CD4-positive, alpha-beta T cell treated with Interleukin-15 for 4 hours (primary cell): ENCODE measurements around the gene EXOC3L1.

ENCODE experiments used
- DNase-seq: peaks from one replicate; pipeline ENCODE4 v3.0.0-alpha.2; 2020; ENCODE audit warnings: low spot score

EXOC3L1 gene

DNA sequence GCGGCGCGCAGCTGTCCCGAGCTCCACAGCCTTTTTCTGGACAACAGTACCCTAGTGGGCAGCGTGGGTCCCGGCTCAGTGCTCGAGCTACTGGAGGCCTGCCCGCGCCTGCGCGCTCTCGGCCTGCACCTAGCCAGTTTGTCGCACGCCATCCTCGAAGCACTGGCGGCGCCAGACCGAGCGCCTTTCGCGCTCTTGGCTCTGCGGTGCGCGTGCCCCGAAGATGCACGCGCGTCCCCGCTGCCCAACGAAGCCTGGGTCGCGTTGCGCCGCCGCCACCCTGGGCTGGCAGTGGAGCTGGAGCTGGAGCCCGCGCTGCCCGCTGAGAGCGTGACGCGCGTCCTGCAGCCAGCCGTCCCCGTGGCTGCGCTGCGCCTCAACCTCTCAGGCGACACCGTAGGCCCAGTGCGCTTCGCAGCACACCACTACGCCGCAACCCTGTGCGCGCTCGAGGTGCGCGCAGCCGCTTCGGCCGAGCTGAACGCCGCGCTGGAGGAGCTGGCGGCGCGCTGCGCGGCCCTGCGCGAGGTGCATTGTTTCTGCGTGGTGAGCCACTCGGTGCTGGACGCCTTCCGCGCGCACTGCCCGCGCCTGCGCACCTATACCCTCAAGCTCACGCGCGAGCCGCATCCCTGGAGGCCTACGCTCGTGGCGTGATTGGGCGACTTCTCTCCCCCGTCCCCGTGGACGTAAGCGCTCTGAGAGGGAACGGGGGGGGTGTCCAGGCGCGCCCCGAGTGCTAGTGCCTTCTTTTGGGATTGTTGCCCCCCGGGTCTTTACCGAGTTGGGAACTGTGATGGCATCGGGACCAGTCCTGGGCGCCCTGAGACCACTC is 26.6 kb downstream of the EXOC3L1 start:
- DNase-seq, result peak; percentile 43

DNA sequence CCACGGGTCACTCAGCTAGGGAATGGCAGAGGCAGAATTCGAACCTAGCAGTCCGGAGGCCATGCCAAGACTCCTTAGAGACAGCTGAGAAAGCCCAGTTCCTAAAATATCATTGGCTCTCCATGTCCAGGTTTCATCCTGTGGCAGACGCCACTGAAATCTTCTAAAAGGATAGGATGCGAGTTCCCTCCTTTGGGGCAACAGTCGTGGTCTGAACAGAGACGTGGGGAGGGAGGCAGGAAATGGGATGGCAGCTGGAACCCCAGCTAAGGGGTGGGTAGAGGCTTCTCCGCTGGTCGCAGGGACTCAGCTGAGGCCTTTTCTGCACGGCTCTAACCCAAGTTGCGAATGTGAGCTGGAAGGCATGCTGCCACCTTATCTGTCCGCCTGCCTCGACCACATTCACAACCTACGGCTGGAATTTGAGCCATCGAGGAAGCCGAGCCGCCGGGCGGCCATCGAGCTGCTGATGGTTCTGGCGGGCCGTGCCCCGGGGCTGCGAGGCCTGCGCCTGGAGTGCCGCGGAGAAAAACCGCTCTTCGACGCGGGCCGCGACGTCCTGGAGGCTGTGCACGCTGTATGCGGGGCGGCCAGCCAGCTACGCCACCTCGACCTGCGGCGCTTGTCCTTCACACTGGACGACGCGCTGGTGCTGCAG is 27.3 kb downstream of the EXOC3L1 start:
- DNase-seq, result no peak

DNA sequence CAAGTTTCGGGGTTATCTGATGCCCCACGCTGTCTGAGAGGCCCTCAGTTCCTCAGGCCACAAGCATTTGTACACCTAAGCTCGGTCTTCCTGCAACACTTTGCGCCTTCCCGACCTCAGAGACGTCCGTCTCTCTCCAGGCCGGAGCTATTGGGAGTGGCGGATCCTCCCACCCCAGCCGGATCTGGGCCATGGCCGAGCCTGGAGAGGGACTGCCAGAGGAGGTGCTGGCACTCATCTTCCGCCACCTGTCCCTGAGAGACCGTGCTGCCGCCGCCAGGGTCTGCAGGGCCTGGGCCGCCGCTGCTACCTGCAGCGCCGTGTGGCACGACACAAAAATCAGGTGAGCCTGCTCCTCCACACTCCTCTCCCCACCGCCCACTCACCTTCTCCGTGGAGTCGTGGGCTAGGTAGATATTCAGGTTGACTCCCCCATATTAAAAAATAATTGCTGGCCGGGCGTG is 28.3 kb downstream of the EXOC3L1 start:
- DNase-seq, result no peak

DNA sequence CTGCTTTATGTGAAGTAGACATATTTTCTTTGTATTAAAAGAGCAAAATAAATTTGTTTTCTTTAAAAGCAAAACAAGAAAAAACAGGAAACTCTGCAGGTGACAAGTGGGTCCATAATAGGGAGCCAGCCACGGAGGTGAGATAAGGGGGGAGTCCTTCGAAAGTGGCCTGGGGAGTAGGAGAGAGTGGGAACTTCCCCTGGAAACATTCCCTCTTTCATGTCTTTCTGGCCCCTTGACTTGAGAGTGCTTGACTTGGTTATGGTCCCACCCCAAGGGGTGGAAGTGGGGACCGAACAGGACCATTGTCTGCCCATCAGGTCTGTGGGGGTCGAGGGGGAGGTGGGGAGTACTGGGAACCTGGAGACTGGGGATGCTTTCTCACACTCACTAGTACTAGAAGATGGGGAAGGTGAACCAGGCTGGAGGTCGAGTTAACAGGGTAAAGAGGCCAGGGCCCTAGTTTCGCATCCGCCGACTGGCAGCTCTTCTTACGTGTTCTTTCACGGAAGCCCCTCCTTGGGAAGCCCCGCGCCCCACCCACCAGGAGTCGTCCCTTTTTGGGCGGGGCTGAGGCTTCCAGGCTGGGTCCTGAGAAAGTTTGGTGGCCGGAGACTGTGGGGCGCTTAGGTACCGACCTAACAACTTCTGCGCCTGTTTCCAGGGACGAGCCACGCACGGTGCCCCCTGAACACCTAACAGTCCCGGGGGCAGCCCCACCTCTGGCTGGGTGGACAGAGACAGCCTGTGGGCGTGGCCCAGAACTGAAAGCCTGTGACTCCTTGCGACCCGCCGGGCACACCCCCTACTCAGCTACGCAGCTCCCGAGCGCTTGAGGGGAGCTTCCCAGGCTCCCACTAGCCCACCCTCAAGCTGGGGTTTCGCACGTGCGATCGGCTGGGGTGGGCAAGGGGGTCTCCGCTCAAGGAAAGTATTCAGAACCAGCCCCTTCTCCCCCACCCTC is 31.0 kb downstream of the EXOC3L1 start:
- DNase-seq, result peak; percentile 91

DNA sequence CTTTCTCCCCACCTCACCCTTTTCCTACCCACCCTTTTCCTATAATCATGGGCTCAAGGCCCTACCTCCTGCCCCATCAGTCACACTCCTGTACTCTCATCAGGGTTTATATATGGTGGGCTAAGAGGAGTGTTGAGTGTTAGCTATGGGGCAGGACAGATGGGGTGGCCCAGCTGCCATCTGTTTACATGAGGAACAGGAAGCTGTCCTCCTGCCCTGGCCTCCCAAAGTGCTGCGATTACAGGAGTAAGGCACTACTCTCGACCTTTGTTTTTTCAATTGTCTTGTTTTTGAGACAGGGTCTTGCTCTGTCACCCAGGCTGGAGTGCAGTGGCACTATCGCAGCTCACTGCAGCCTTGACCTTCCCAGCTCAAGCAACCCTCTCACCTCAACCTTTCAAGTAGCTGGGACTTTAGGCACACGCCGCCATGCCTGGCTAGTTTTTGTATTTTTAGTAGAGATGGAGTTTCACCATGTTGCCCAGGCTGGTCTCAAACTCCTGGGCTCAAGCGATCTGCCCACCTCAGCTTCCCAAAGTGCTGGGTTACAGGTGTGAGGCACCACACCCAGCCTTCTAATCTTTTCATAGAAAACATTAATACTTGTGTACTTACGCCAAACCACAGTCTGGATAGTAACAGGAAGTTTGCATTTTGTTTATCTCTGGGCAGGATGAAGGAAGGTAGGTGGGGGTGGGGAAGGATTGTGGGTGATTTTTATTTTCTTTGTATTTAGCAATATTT is 31.9 kb downstream of the EXOC3L1 start:
- DNase-seq, result peak; percentile 77

DNA sequence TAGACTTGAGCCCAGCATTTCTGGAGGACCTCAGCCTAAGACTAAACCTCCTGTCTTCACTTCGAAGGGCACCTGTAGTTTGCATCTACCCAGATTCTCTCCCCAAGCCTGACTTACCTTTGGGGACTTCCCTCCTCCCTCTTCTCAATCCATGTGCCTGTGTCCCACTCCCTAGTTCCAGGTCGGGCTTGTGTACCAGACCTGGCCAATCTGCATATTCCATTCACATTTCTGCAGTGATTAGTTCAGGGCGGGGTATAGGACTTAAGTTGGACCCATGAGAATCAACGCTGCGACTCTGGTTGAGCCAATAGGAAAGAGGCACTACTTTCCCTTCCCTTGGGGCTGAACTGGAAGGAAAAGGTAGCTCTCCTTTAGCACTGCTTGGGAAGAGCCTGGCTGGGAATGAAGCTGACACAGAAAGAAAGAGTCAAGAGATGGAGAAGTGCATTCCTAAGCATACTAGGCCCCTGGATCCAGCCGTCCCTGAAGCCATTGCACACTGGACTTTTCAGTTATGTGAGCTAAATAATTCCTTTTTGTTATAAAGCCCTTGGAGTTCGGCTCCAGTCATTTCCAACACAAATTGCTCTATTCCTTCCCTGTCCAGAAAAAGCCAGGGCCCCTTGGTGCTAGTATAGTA is 32.7 kb downstream of the EXOC3L1 start:
- no peak for DNase-seq

DNA sequence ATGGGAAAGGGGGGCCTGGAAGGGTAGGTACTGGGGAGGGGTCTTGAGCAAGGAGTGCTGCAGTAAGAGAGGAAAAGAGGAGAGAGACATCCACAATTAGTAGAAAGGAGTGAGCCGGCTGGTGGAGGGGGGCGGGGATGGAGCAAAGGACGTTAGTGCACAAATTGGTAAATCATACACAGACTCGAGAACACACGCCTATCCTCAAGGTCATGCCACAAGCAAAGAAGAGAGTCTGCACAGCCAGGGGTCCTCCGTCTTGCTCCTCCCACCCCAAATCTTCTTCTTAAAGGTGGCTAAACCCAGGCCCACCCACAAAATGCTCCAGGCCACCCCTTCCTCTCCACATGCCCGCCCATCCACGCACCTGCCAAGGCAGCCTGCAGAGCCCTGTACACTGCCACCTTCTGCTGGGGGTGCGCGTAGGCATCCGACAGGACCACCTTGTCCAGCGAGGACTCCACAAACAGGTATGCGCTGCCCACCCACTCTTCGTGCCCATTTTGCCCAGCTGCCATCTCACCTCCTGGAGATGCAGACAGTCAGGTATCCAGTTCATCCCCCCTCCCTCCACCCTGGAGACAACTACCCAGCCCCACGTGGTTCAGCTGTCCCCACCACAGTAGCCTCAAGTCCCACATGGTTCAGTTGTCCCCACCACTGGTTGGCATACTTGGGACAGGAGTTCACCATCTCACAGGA is 33.6 kb downstream of the EXOC3L1 start:
- DNase-seq, result no peak

DNA sequence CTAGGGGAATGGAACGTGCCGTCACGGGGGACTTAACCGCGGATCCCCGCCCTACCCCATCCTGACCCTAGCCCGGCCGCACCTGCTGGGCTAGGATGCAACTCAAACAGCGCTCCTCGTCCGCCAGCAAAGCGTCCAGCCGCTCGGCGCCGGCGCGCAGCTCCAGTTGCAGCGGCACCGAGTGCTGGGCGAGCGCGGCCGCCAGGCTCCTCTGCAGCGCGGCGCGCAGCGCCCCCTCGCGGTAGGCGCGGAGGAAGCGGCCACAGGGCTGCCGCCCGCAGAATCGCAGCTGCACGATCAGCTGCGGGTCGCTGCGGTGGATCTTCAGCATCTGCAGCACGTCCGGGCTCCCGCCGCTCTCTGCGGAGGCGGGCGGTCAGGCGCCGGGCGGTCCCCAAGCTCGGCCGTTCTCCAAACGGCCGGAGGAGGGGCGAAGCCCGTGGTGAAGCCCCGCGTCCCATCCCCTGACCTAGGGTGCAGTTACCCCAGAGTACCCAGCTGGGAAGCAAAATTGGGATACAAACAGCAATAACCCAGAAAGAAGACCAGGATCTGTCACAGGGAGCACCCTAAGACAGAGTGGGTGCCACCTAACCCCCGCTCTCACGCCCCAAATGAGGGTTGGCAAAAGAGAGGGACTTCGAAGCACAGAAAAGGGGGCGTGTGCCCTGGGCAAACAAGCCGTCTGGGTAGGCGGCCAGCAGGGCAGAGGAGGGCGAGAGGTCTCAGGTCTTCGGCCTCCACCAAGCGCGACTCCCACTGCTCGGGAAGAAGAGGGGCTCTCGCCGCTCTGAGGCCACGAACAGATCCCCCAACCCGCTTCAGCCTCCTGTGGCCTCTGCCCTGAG is 34.4 kb downstream of the EXOC3L1 start:
- peak; percentile 83 for DNase-seq

DNA sequence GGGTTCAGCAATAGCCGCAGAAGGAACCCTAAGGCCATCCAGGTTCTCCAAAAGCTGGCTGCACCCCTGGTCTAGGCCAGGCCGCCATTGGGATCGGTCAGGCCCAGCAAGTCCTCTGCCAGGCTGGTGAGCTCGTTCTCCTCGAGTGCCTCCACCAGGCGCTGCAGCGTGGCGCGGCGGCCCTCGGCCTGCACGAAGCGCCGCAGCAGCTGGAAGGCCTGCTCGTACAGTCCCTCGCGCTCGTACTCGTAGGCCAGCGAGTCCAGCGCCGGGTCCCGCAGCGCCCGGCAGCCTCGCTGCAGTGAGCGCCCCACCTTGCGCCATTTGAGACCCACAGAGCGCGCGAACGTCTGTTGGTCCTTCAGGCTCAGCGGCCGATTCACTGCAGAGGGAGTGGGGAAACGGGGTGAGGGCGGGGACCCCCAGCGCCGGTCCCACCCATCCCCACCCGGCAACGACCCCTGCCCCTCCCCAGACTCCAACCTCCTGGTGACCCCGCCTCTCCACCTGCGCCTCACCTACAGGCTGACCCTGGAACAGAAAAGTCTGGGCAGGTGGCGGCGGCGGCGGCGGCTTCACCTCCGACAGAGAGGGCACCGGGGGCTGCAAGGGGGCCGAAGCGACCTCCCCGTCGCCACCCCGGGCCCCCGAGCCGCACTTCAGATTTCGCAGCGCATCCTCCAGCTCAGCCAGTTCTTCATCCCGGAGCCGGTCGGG is 35.2 kb downstream of the EXOC3L1 start:
- DNase-seq, result no peak

DNA sequence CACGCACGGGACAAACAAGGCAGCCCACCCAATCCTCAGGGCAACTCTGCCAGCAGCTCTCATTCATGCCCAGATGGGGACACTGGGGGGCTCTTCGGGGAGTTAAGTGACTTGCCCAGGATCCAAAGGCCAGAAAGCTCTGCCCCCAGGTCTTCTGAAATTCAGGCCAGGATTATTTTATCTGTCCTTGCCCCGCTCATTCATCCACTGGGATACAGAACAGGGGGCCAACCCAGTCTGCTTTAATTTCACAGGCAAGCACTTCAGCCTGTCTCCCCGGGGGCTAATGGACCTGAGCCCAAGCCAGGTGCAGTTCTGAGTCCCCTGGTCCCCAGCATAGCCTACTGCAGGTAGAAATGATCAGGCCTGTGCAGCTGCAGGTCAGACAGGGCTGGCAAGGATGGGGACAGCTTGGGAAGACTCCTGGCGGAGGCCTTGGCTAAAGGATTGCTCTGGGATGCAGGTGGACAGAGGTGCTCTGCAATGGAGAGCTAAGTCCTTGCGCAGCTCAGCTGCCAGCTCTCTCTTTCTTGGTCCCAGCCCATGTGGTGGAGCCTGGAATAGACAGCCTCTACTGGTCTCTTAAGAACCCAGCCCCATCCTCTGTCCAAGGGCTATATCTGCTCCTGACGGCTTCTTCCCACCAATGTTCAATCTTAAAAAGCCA is 38.4 kb downstream of the EXOC3L1 start:
- DNase-seq, result no peak

DNA sequence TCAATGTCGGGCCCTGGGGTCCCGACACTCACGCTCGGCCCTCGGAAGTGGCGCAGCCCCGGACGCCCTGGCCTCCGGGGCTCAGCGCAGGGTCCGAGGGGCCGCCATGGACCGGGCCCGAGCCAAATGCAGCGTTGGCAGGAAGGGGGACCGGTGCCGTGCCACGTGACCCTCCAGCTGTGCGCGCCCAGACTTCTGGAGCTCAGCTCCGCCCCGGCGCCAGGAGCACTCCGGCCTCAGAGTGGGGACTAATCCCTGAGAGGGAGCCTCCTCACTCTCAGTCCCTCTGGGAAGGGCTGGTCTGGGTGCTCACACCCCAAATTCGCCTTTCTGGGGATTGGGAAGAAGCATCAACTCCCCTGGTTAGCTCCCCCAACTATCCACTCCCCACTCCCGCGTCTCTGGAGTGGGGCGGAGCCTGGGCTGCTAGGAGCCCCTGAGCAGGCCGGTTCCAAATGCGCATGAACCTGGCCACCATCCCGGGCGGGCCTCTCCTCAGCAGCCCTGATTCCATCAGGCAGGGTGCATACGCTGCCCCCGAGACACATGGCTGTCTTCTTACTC is 39.0 kb downstream of the EXOC3L1 start, which contains the start of gene B3GNT9:
B3GNT9 (minus strand) TSS at position 166 of the 564 bp plus-strand sequence. CDS start 513 bp downstream, outside the sequence.
- DNase-seq, result peak; percentile 36

DNA sequence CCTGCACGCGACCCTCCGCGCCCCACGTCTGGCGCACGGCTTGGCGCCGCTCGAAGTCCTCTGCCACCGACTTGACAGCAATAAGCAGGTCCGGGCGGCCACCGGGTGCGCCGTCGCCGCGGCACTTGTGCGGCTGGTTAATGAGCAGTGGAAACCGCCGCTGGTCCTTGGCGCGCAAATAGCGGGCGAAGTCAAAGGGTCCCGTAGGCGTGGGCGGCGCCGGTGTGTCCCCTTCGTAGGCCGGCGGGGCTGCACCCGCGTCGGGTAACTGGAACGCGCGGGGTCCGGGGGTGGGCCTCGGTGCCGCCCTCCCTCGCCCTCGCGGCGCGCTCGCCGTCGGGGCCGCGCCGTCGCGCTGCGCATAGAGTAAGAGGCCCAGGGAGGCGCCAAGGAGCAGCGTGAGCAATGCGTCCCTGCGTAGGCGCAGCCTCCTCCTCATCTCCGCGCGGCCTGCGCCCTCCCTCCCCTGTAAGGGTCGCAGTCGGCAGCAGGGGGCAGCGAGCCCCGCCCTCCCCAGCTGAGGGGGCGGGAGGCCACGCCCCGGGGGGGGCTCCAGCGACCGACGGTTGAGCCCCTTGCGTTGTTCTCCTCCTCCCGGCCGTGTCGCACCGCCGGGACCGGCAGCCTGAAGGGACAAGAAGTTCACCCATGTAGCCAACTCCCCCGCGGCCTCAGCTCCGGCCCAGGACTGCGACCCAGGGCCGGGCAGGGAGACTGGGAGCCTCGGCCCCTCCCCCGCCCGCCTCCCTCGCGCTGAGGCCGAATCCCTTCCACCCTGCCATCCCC is 39.7 kb downstream of the EXOC3L1 start:
- peak; percentile 53 for DNase-seq

DNA sequence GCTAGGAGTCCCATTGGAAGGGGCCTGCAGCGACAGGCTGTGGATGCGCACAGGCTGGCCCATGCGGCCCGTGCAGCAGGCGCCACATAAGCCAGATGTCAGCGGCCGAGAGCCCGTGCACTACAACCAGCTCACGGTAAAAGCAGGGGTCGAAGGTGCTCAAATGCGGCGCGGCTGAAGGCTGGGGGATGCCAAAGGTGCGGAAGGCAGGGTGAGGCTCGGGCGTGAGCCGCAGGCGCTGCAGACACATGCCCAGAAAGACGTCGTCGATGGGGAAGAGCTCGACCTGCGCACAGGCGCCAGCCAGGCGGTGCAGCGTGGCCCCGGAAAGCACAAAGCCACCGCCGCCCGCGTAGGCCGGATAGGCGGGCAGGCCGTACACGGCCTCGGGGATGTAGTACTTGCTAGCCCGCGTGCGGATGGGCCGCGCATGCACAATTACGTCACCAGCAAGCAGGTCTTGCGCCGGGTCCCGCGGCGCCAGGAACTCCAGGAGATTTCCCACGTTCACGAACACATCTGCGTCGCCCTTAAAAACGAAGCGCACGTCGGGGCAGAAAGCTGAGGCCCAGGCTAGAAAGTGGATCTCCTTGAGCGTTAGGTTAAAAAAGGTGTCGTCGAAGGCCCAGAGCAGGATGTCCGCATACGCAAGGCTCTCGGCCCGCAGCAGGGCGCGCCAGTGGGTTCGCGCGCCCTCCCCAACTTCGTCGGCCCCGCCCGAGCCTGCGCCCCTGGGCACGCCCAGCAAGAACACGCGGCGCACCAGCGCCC is 40.5 kb downstream of the EXOC3L1 start:
- no peak for DNase-seq

DNA sequence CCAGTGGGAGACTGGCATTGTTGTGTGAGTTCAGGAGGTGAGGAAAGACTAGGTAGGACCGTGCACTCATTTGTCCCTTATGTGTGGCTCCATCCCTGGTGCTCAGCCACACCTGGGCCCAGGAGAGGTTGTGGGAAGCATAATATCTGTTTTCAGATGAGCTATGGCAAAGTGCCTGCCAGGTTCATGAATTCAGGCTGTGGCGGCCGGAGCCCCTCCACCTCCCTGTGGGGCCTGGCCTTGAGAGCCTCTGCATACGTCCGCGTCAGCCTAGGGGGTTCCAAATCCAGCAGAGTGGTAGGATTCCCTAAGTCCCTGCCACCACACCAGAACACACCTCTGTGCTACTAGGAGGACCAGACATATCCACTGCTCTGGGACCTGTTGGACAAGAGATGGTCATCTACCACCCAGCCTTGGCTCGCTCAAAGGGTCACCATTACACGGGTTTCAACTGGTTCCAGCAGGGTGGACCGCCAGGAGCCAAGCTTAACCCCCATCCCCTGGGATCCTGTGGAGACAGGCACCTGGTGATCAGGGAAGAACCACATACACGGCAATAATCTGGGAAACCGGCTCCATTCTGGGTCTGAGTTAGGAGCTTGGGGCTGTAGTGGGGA is 41.2 kb downstream of the EXOC3L1 start:
- no peak for DNase-seq

DNA sequence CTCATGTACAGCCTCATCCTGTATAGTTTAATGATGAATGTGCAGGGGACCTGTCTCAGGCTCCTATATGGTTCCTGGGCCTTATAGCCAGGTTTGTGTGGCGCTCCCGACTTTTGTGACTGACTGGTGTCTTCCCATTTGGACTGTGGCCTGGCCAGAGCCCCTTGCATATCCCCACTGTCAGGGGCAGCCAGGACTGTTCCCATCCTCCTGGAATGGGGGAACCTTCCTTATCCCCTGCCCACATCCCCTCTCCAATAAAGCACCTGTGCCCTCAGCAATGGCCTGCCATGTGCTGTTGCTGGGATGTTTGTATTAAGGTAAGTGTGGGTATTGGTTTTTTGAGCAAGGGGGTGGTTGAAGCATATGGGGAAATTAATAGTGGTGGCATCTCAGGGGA is 41.7 kb downstream of the EXOC3L1 start:
- no peak for DNase-seq
